Endodermal cell (in vitro differentiated cells): ENCODE data around the gene BTBD16. TPM values are rescaled to one million over a fixed set of nuclear protein-coding genes. Genes with fewer than 3 reads are reported as not detected.
A peak's percentile ranks its signal among the peaks of the same experiment; 100 is the strongest.

Experiments
- DNase-seq: peaks from one replicate; pipeline ENCODE4 v3.0.0-alpha.2; 2017
- H3K27ac ChIP-seq: 2 replicates; pipeline ENCODE4 v1.5.1; 2013; ENCODE audit warnings: mild to moderate bottlenecking, low read depth, low read length, moderate library complexity
- H3K27me3 ChIP-seq: 2 replicates; pipeline ENCODE4 v1.6.1; 2013; ENCODE audit warnings: mild to moderate bottlenecking, low read length, moderate library complexity; ENCODE audit not compliant: insufficient read depth, control insufficient read depth, poor library complexity, severe bottlenecking
- H3K36me3 ChIP-seq: 2 replicates; pipeline ENCODE4 v1.7.0; 2013; ENCODE audit warnings: mild to moderate bottlenecking, low read length, moderate library complexity; ENCODE audit not compliant: control insufficient read depth, insufficient read depth
- H3K4me1 ChIP-seq: one replicate; pipeline ENCODE4 v1.7.0; 2013; ENCODE audit warnings: low read length; ENCODE audit not compliant: control insufficient read depth, insufficient read depth
- H3K4me3 ChIP-seq: 2 replicates; pipeline ENCODE4 v1.5.1; 2013; ENCODE audit warnings: mild to moderate bottlenecking, low read length, moderate library complexity
- H3K9ac ChIP-seq: 2 replicates; pipeline ENCODE4 v1.6.1; 2013; ENCODE audit warnings: mild to moderate bottlenecking, low read length, moderate library complexity; ENCODE audit not compliant: poor library complexity, severe bottlenecking; ENCODE audit errors: extremely low read depth
- H3K9me3 ChIP-seq: 2 replicates; pipeline ENCODE4 v1.6.1; 2013; ENCODE audit warnings: mild to moderate bottlenecking, low read length, moderate library complexity; ENCODE audit not compliant: control insufficient read depth
- H3K27ac Mint-ChIP-seq: 2 replicates; pipeline ENCODE4 v1.8.0; 2020; ENCODE audit warnings: mixed read lengths
- H3K27me3 Mint-ChIP-seq: 2 replicates; pipeline ENCODE4 v1.8.0; 2021; ENCODE audit warnings: mild to moderate bottlenecking, mixed read lengths; ENCODE audit not compliant: insufficient read depth
- H3K36me3 Mint-ChIP-seq: 2 replicates; pipeline ENCODE4 v1.8.0; 2020; ENCODE audit warnings: low read depth, mixed read lengths
- H3K4me1 Mint-ChIP-seq: 2 replicates; pipeline ENCODE4 v1.8.0; 2020; ENCODE audit warnings: mixed read lengths
- H3K4me3 Mint-ChIP-seq: 2 replicates; pipeline ENCODE4 v1.8.0; 2020; ENCODE audit warnings: mild to moderate bottlenecking, moderate library complexity, mixed read lengths
- H3K9me3 Mint-ChIP-seq: 2 replicates; pipeline ENCODE4 v1.8.0; 2020; ENCODE audit warnings: mild to moderate bottlenecking, mixed read lengths
- CTCF ChIP-seq: fragments of 200-600 bp; sonication (generic); conservative IDR thresholded peaks from 2 replicates; pipeline ENCODE4 v1.5.0; 2021; ENCODE audit warnings: antibody characterized with exemption, mild to moderate bottlenecking
- WGBS, 2 experiments: methylation state at CpG; one replicate each; pipeline versions ENCODE4 v1.1.5 to v1.1.7; 2013; ENCODE audit warnings: missing lambda C conversion rate in 2 of 2, mixed read lengths in 1 of 2; ENCODE audit not compliant: insufficient coverage in 1 of 2, insufficient read length in 1 of 2; 5-methylcytosine and 5-hydroxymethylcytosine counted together
- long read RNA-seq, 4 experiments: library from polyadenylated mRNA in 2 of 4; library from RNA in 1 of 4; library from capped mRNA in 1 of 4; stranded (forward) in 3 of 4; unstranded in 1 of 4; transcript quantifications; one replicate each; pipeline ENCODE4 v2.0.0, GENCODE V29; 2020 to 2021; ENCODE audit warnings: inconsistent platforms in 1 of 4
- polyA plus RNA-seq, 2 experiments: library from polyadenylated mRNA; stranded (reverse); fragments of 50-300 nt; gene quantifications; one replicate each; pipeline ENCODE4 v1.2.3, GENCODE V29; 2013
- total RNA-seq, 2 donors: library from RNA; stranded (reverse); fragmentation: NEBNext Ultra II Directional in 1 of 2; extraction: Animal tissue kit (Norgen Biotek cat#: 25700) in 1 of 2; gene quantifications; 2 replicates in 1 of 2; 3 replicates in 1 of 2; pipeline ENCODE4 v1.2.1, GENCODE V29; 2021

BTBD16 gene
- total RNA-seq = not detected
- polyA plus RNA-seq (2013, experiment 1 of 2) = not detected
- not detected for polyA plus RNA-seq (2013, experiment 2 of 2)
- long read RNA-seq, experiment 1 = 0 reads
- long read RNA-seq, experiment 2 = 0 reads
- long read RNA-seq, experiment 3 = 0 reads
- long read RNA-seq, experiment 4 = 0 reads

- TF ChIP-seq CTCF = no peak
- H3K9me3 ChIP-seq = no peaks in the 10 kb centered on the region
- no peak within 1 kb of the TSS for H3K27ac ChIP-seq
- no peaks in the 10 kb centered on the region for H3K36me3 Mint-ChIP-seq
- no peaks in the 10 kb centered on the region for H3K27me3 Mint-ChIP-seq
- DNase-seq = peak; percentile 40
- peaks cover 5% of the 10 kb centered on the region for H3K4me1 Mint-ChIP-seq
- no peaks in the 10 kb centered on the region for H3K27me3 ChIP-seq
- H3K4me1 ChIP-seq = no peaks in the 10 kb centered on the region
- H3K9ac ChIP-seq = no peak within 1 kb of the TSS
- H3K4me3 Mint-ChIP-seq = no peak within 1 kb of the TSS
- H3K27ac Mint-ChIP-seq = no peak within 1 kb of the TSS
- no peaks in the 10 kb centered on the region for H3K9me3 Mint-ChIP-seq
- no peak within 1 kb of the TSS for H3K4me3 ChIP-seq
- H3K36me3 ChIP-seq = no peaks in the 10 kb centered on the region
- WGBS, 2 experiments = 85 to 100% methylated on average over 1 to 5 of the region's 5 CpGs
Measured at GRCh38 chr10:122271076-122271475, at the start of gene BTBD16. Gene BTBD16 (plus strand): TSS chr10:122271296. CDS start chr10:122275082, 3,786 bp downstream.

- H3K27ac ChIP-seq = no peak overlapping the region
- TF ChIP-seq CTCF = no peak
- no peaks in the 10 kb centered on the region for H3K27me3 Mint-ChIP-seq
- no peak overlapping the region for H3K4me3 Mint-ChIP-seq
- H3K36me3 Mint-ChIP-seq = peaks cover 41% of the 10 kb centered on the region
- WGBS, 2 experiments = 89 to 93% methylated on average over 3 to 5 of the region's 5 CpGs
- DNase-seq = no peak
- no peak overlapping the region for H3K27ac Mint-ChIP-seq
- peaks cover 5% of the 10 kb centered on the region for H3K4me1 Mint-ChIP-seq
- no peaks in the 10 kb centered on the region for H3K9me3 ChIP-seq
- H3K9ac ChIP-seq = no peak overlapping the region
- H3K36me3 ChIP-seq = peaks cover 42% of the 10 kb centered on the region
- H3K4me1 ChIP-seq = no peaks in the 10 kb centered on the region
- H3K4me3 ChIP-seq = no peak overlapping the region
- no peaks in the 10 kb centered on the region for H3K9me3 Mint-ChIP-seq
- H3K27me3 ChIP-seq = no peaks in the 10 kb centered on the region
Measured at GRCh38 chr10:122221958-122222357, 49.1 kb upstream of the BTBD16 start.

- no peaks in the 10 kb centered on the region for H3K27me3 Mint-ChIP-seq
- no peak overlapping the region for H3K4me3 Mint-ChIP-seq
- no peak for TF ChIP-seq CTCF
- H3K36me3 ChIP-seq = peaks cover 46% of the 10 kb centered on the region
- no peak overlapping the region for H3K4me3 ChIP-seq
- no peaks in the 10 kb centered on the region for H3K9me3 ChIP-seq
- no peaks in the 10 kb centered on the region for H3K9me3 Mint-ChIP-seq
- no peaks in the 10 kb centered on the region for H3K4me1 ChIP-seq
- no peak for DNase-seq
- 94% methylated on average over 6 of the region's 7 CpGs; no CpG with 5 or more reads in 1 of the 2 experiments for WGBS, 2 experiments
- H3K4me1 Mint-ChIP-seq = peaks cover 5% of the 10 kb centered on the region
- H3K27me3 ChIP-seq = no peaks in the 10 kb centered on the region
- peaks cover 42% of the 10 kb centered on the region for H3K36me3 Mint-ChIP-seq
- no peak overlapping the region for H3K9ac ChIP-seq
- H3K27ac Mint-ChIP-seq = no peak overlapping the region
- no peak overlapping the region for H3K27ac ChIP-seq
Measured at GRCh38 chr10:122222638-122223037, 48.5 kb upstream of the BTBD16 start.
